ENCODE data around the gene STMN3. TPM values are rescaled to one million over a fixed set of nuclear protein-coding genes. Genes with fewer than 3 reads are reported as not detected.

The STMN3 gene
- polyA plus RNA-seq, 1 of the 3 experiments (the other 2 are of a cell fraction) = 111 TPM

DNA sequence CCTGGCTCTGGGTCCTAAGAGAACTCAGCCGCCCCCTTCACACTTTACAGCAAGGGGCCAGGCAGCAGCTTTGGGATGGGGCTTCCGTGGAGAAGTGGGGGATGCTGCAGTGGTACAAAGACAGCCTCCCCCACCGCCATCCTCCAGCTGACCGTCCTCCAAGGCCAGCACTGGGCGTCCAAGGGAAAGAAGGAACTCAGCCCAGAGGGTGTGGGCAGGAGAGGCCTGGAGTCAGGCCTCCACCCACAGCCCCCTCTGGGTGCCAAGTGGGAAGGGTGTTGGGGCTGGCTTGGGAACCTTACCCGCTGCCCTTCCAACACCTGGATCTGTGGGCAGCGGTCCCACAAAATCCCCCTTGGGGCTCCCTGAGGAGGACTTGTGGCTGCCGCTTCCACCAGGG is 13.1 kb downstream of the STMN3 start:
- Histone ChIP-seq H3K36me3 (replicated peaks in 1 of 2; ENCODE audit: control insufficient read depth in 1 of 2, insufficient read depth in 2 of 2, low read length in 1 of 2) (no peaks in the 10 kb centered on the region), H2AFZ (ENCODE audit: low read depth) (no peak overlapping the region), H4K20me1 (ENCODE audit: insufficient read depth) (peaks cover 8% of the 10 kb centered on the region; the same call in 1 of the 2 replicates), H3K4me1 (ENCODE audit: control insufficient read depth in 1 of 2, insufficient read depth in 2 of 2, low read depth in 1 of 2, low read length in 1 of 2) (peaks cover 0 to 13% of the 10 kb centered on the region in 2 experiments; a peak in 1 of 4 replicates), H3K4me3 (ENCODE audit: low read depth in 2 of 2, low read length in 1 of 2) (no peak overlapping the region), H3K27ac (ENCODE audit: low read depth in 2 of 2, low read length in 1 of 2) (no peak overlapping the region), H3K4me2 (no peak overlapping the region), H3K27me3 (ENCODE audit: insufficient read depth) (no peaks in the 10 kb centered on the region), H3K9me2 (no peaks in the 10 kb centered on the region), H3K79me2 (ENCODE audit: insufficient read depth) (no peaks in the 10 kb centered on the region), H3K9ac (no peak overlapping the region), H3K9me3 (no peaks in the 10 kb centered on the region), H3F3A (replicated peaks; ENCODE audit: insufficient read depth) (peaks cover 6% of the 10 kb centered on the region)
- 94% methylated on average over 4 of the region's 8 CpGs for WGBS (ENCODE audit: low lambda C conversion rate)
- TF ChIP-seq SMC3 (IDR thresholded peaks at IDR 0.05; ENCODE audit: low read depth, low read length) = no peak
- no peak for TF ChIP-seq EZH2phosphoT487 (IDR thresholded peaks at IDR 0.05; ENCODE audit: borderline replicate concordance, low read depth)
- TF ChIP-seq, protein P1, sequence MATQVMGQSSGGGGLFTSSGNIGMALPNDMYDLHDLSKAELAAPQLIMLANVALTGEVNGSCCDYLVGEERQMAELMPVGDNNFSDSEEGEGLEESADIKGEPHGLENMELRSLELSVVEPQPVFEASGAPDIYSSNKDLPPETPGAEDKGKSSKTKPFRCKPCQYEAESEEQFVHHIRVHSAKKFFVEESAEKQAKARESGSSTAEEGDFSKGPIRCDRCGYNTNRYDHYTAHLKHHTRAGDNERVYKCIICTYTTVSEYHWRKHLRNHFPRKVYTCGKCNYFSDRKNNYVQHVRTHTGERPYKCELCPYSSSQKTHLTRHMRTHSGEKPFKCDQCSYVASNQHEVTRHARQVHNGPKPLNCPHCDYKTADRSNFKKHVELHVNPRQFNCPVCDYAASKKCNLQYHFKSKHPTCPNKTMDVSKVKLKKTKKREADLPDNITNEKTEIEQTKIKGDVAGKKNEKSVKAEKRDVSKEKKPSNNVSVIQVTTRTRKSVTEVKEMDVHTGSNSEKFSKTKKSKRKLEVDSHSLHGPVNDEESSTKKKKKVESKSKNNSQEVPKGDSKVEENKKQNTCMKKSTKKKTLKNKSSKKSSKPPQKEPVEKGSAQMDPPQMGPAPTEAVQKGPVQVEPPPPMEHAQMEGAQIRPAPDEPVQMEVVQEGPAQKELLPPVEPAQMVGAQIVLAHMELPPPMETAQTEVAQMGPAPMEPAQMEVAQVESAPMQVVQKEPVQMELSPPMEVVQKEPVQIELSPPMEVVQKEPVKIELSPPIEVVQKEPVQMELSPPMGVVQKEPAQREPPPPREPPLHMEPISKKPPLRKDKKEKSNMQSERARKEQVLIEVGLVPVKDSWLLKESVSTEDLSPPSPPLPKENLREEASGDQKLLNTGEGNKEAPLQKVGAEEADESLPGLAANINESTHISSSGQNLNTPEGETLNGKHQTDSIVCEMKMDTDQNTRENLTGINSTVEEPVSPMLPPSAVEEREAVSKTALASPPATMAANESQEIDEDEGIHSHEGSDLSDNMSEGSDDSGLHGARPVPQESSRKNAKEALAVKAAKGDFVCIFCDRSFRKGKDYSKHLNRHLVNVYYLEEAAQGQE (IDR thresholded peaks at IDR 0.05; ENCODE audit: low read depth, low read length) = no peak
- TF ChIP-seq GATA2 (CRISPR knock-in tag; IDR thresholded peaks at IDR 0.05) = no peak
- TF ChIP-seq, protein P2, sequence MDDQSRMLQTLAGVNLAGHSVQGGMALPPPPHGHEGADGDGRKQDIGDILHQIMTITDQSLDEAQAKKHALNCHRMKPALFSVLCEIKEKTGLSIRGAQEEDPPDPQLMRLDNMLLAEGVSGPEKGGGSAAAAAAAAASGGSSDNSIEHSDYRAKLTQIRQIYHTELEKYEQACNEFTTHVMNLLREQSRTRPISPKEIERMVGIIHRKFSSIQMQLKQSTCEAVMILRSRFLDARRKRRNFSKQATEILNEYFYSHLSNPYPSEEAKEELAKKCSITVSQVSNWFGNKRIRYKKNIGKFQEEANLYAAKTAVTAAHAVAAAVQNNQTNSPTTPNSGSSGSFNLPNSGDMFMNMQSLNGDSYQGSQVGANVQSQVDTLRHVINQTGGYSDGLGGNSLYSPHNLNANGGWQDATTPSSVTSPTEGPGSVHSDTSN (IDR thresholded peaks at IDR 0.05) = no peak
- TF ChIP-seq MXI1 (IDR thresholded peaks at IDR 0.05; ENCODE audit: low read depth, low read length) = no peak
- TF ChIP-seq, protein P3, sequence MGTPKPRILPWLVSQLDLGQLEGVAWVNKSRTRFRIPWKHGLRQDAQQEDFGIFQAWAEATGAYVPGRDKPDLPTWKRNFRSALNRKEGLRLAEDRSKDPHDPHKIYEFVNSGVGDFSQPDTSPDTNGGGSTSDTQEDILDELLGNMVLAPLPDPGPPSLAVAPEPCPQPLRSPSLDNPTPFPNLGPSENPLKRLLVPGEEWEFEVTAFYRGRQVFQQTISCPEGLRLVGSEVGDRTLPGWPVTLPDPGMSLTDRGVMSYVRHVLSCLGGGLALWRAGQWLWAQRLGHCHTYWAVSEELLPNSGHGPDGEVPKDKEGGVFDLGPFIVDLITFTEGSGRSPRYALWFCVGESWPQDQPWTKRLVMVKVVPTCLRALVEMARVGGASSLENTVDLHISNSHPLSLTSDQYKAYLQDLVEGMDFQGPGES (IDR thresholded peaks at IDR 0.05; ENCODE audit: low read depth, low read length) = no peak
- TF ChIP-seq EP300 (IDR thresholded peaks at IDR 0.05; ENCODE audit: borderline replicate concordance in 1 of 2, low read depth in 1 of 2, low read length in 1 of 2) = no peak
- no peak for TF ChIP-seq MEF2A (IDR thresholded peaks at IDR 0.05; ENCODE audit: borderline replicate concordance, low read depth)
- TF ChIP-seq GABPA (IDR thresholded peaks at IDR 0.05; ENCODE audit: low read depth) = no peak
- TF ChIP-seq POLR2AphosphoS5 (IDR thresholded peaks at IDR 0.05; ENCODE audit: low read depth, low read length) = no peak
- TF ChIP-seq, protein P4, sequence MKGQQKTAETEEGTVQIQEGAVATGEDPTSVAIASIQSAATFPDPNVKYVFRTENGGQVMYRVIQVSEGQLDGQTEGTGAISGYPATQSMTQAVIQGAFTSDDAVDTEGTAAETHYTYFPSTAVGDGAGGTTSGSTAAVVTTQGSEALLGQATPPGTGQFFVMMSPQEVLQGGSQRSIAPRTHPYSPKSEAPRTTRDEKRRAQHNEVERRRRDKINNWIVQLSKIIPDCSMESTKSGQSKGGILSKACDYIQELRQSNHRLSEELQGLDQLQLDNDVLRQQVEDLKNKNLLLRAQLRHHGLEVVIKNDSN (IDR thresholded peaks at IDR 0.05; ENCODE audit: borderline replicate concordance, low read depth) = no peak
- TF ChIP-seq NFIC (IDR thresholded peaks at IDR 0.05; ENCODE audit: borderline replicate concordance) = no peak
- TF ChIP-seq FOSL2 (IDR thresholded peaks at IDR 0.05; ENCODE audit: borderline replicate concordance, low read depth) = no peak
- TF ChIP-seq, protein P5, sequence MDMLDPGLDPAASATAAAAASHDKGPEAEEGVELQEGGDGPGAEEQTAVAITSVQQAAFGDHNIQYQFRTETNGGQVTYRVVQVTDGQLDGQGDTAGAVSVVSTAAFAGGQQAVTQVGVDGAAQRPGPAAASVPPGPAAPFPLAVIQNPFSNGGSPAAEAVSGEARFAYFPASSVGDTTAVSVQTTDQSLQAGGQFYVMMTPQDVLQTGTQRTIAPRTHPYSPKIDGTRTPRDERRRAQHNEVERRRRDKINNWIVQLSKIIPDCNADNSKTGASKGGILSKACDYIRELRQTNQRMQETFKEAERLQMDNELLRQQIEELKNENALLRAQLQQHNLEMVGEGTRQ (IDR thresholded peaks at IDR 0.05; ENCODE audit: borderline replicate concordance, low read depth, low read length) = no peak
- no peak for TF ChIP-seq TEAD4 (IDR thresholded peaks at IDR 0.05; ENCODE audit: borderline replicate concordance, insufficient read depth)
- no peak for TF ChIP-seq FOXM1 (IDR thresholded peaks at IDR 0.05; ENCODE audit: low read depth)
- TF ChIP-seq RCOR1 (IDR thresholded peaks at IDR 0.05; ENCODE audit: low read length) = no peak
- TF ChIP-seq, protein P6, sequence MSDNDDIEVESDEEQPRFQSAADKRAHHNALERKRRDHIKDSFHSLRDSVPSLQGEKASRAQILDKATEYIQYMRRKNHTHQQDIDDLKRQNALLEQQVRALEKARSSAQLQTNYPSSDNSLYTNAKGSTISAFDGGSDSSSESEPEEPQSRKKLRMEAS (IDR thresholded peaks at IDR 0.05; ENCODE audit: low read depth) = no peak
- CTCF ChIA-PET = no interaction called here
- DNase-seq = no peak
- POLR2A ChIA-PET = no interaction called here
